Uterus (tissue), 4 donors: ENCODE measurements around the gene PSMB1. TPM values are rescaled to one million over a fixed set of nuclear protein-coding genes. Genes with fewer than 3 reads are reported as not detected.
"Not testable (repeated sequence)": the region's sequence is repeated elsewhere in the genome, so short reads cannot be mapped to it uniquely, and the experiment has no call there.

Experiments used
- DNase-seq, 2 donors: peaks; one replicate each; pipeline ENCODE4 v3.0.0-alpha.2; 2019 to 2020
- H3K27ac ChIP-seq, 2 donors: fragments of 200-600 bp; sonication (generic); 1 replicate in 1 of 2; 2 replicates in 1 of 2; pipeline ENCODE4 v1.5.1; 2016 to 2018
- H3K27me3 ChIP-seq, 2 donors: fragments of 200-600 bp; sonication (generic); one replicate each; pipeline ENCODE4 v1.5.1; 2018 to 2019; ENCODE audit warnings: control low read depth in 1 of 2
- H3K36me3 ChIP-seq, 2 donors: fragments of 200-600 bp; sonication (generic); one replicate each; pipeline ENCODE4 v1.5.1; 2019; ENCODE audit warnings: control low read depth in 1 of 2
- H3K4me1 ChIP-seq, 2 donors: fragments of 200-600 bp; sonication (generic); one replicate each; pipeline ENCODE4 v1.5.1; 2018 to 2019; ENCODE audit warnings: control low read depth in 1 of 2
- H3K4me3 ChIP-seq, 2 donors: fragments of 200-600 bp; sonication (generic); 1 replicate in 1 of 2; 2 replicates in 1 of 2; pipeline ENCODE4 v1.5.1; 2018 to 2019; ENCODE audit warnings: mild to moderate bottlenecking in 1 of 2
- H3K9me3 ChIP-seq, 2 donors: fragments of 200-600 bp; sonication (generic); one replicate each; pipeline ENCODE4 v1.5.1; 2019; ENCODE audit warnings: control low read depth in 1 of 2
- CTCF ChIP-seq, 4 experiments: fragments of 200-600 bp in 2 of 4; fragments of 450-650 bp in 2 of 4; sonication (generic) in 2 of 4; IDR thresholded peaks; one replicate each; pipeline ENCODE4 v1.5.1; 2016 to 2019; ENCODE audit warnings: antibody characterized with exemption in 4 of 4, mild to moderate bottlenecking in 2 of 4, moderate library complexity in 1 of 4
- POLR2A ChIP-seq, 2 donors: fragments of 450-650 bp; IDR thresholded peaks; one replicate each; pipeline ENCODE4 v1.6.1; 2016; ENCODE audit warnings: antibody characterized with exemption in 2 of 2, mild to moderate bottlenecking in 1 of 2, moderate library complexity in 1 of 2
- intact Hi-C: fragments of 100-400 bp; cut with DNase I; formaldehyde crosslinking; loops from one replicate; pipeline ENCODE4 v1.15.1; 2023; ENCODE audit warnings: low total_unique reads
- total RNA-seq, 4 donors: library from RNA; depleted of rRNA in 3 of 4; stranded (reverse); fragments of >200 nt in 3 of 4; gene quantifications; one replicate each; pipeline versions ENCODE4 v1.1.0 to v1.2.4, GENCODE V29; 2014 to 2023
- donor health status: DM: yes; HTN: yes; CAD: no.

The PSMB1 gene
- total RNA-seq, 4 donors from 2014 or later: 109 to 169 (median 144) TPM

- intact Hi-C loops: no loop called here
- no peak overlapping the region for H3K4me3 ChIP-seq
- peak in 1 of 2 donors; percentile 24 for DNase-seq
Measured at GRCh38 chr6:170516783-170517616, 36.1 kb downstream of the PSMB1 start.

DNA sequence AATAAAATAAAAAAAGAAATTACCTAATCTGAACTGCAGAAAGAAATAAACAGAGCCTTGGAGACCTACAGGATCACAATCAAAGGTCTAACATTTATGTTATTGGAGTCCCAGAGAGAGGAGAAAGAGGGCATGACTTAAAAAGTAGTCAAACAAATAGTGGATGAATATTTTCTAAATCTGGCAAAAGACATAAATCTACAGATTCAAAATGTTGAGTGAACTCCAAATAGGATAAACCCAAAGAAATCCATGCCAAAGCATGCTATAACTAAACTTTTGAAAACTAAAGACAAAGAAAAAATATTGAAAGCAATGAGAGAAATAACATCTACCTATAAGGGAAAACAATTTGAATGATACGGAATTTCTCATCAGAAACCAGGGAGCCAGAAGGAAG is 38.2 kb downstream of the PSMB1 start:
- no peaks in the 10 kb centered on the region for H3K27me3 ChIP-seq
- H3K4me1 ChIP-seq: no peaks in the 10 kb centered on the region
- no peaks in the 10 kb centered on the region for H3K9me3 ChIP-seq
- TF ChIP-seq POLR2A (IDR thresholded peaks at IDR 0.05): no peak
- no peak for TF ChIP-seq CTCF (IDR thresholded peaks at IDR 0.05)
- no peak for DNase-seq
- intact Hi-C loops: no loop called here
- H3K27ac ChIP-seq: no peak overlapping the region
- H3K4me3 ChIP-seq: no peak overlapping the region
- H3K36me3 ChIP-seq: no peaks in the 10 kb centered on the region

More at GRCh38 chr6:170516783-170517616, 36.1 kb downstream of the PSMB1 start:
- Histone ChIP-seq H3K4me1 (no peaks in the 10 kb centered on the region), H3K9me3 (no peaks in the 10 kb centered on the region), H3K27me3 (no peaks in the 10 kb centered on the region), H3K27ac (no peak overlapping the region), H3K36me3 (no peaks in the 10 kb centered on the region)
- no peak for TF ChIP-seq POLR2A (IDR thresholded peaks at IDR 0.05)
- peak; percentile 17 to 61 (median 56) for TF ChIP-seq CTCF (IDR thresholded peaks at IDR 0.05)

DNA sequence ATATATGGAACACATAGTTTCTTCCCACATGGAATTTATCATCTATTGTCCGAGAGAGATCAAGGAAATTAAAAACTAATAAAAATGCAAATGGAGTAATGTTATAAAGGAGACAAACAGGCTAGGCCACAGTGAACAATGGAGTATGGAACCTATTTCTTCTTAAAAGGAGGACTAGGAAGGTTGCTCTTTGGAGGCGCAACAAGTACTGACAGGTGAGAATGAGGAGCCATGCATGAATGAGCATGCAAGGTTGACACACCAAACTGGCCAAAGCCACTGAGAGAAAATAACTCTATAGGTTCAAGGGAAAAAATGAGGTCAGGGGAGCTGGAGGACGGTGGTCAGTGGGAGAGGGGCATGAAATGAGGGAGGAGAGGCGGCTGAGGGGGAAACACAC is 40.9 kb downstream of the PSMB1 start:
- Histone ChIP-seq H3K36me3 (no peaks in the 10 kb centered on the region), H3K27me3 (no peaks in the 10 kb centered on the region), H3K27ac (no peak overlapping the region), H3K9me3 (no peaks in the 10 kb centered on the region), H3K4me1 (no peaks in the 10 kb centered on the region), H3K4me3 (no peak overlapping the region)
- intact Hi-C loops: no loop called here
- no peak for DNase-seq
- no peak for TF ChIP-seq CTCF (IDR thresholded peaks at IDR 0.05)
- TF ChIP-seq POLR2A (IDR thresholded peaks at IDR 0.05): no peak

DNA sequence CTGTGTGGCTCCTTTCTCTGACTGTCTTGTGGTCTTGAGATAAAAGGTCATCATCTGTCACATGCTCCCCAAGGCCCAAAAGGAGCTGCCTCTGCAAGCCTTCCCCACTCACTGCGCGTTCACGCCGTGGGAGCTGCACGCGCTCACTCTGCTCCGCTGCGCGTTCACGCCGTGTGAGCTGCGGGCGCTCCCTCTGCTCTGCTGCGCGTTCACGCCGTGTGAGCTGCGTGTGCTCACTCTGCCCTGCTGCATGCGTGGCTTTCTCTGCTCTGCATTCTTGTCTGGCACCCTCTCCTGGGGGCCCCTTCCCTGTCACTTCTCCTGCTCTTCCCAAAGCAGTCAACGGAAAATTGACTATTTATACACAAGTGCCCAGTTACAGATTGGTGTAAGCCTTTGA is 42.5 kb downstream of the PSMB1 start:
- no peak overlapping the region for H3K4me3 ChIP-seq
- H3K27me3 ChIP-seq: no peaks in the 10 kb centered on the region
- no peaks in the 10 kb centered on the region for H3K36me3 ChIP-seq
- H3K9me3 ChIP-seq: no peaks in the 10 kb centered on the region
- TF ChIP-seq POLR2A (IDR thresholded peaks at IDR 0.05) (no peak), CTCF (IDR thresholded peaks at IDR 0.05) (no peak)
- intact Hi-C loops: no loop called here
- H3K27ac ChIP-seq: no peak overlapping the region
- no peak for DNase-seq
- no peaks in the 10 kb centered on the region for H3K4me1 ChIP-seq

- intact Hi-C loops: no loop called here
- H3K27me3 ChIP-seq: no peaks in the 10 kb centered on the region
Measured at GRCh38 chr6:170509723-170510018, 43.4 kb downstream of the PSMB1 start.

DNA sequence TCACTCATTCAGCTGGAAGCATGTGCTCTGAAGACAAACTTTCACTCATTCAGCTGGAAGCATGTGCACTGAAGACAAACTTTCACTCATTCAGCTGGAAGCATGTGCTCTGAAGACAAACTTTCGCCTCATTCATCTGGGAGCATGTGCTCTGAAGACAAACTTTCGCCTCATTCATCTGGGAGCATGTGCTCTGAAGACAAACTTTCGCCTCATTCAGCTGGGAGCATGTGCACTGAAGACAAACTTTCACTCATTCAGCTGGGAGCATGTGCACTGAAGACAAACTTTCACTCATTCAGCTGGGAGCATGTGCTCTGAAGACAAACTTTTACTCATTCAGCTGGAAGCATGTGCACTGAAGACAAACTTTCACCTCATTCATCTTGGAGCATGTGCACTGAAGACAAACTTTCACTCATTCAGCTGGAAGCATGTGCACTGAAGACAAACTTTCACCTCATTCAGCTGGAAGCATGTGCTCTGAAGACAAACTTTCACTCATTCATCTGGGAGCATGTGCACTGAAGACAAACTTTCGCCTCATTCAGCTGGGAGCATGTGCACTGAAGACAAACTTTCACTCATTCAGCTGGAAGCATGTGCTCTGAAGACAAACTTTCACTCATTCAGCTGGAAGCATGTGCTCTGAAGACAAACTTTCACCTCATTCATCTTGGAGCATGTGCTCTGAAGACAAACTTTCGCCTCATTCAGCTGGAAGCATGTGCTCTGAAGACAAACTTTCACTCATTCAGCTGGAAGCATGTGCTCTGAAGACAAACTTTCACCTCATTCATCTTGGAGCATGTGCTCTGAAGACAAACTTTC is 44.0 kb downstream of the PSMB1 start:
- H3K27ac ChIP-seq, H3K9me3 ChIP-seq, H3K27me3 ChIP-seq, H3K36me3 ChIP-seq, H3K4me1 ChIP-seq, H3K4me3 ChIP-seq, intact Hi-C loops, DNase-seq: not testable (repeated sequence)

More at GRCh38 chr6:170509723-170510018, 43.4 kb downstream of the PSMB1 start:
- Histone ChIP-seq H3K9me3 (no peaks in the 10 kb centered on the region), H3K4me1 (no peaks in the 10 kb centered on the region), H3K36me3 (no peaks in the 10 kb centered on the region), H3K27ac (no peak overlapping the region), H3K4me3 (no peak overlapping the region)
- TF ChIP-seq POLR2A (IDR thresholded peaks at IDR 0.05) (no peak), CTCF (IDR thresholded peaks at IDR 0.05) (no peak)
- DNase-seq: no peak

GRCh38 chr6:170508275-170508674 is 44.8 kb downstream of the PSMB1 start:
- H3K36me3 ChIP-seq, H3K27me3 ChIP-seq, H3K4me3 ChIP-seq, DNase-seq, intact Hi-C loops, H3K9me3 ChIP-seq, H3K4me1 ChIP-seq, H3K27ac ChIP-seq: not testable (repeated sequence)

GRCh38 chr6:170507728-170508127 is 45.4 kb downstream of the PSMB1 start:
- H3K4me3 ChIP-seq, H3K27ac ChIP-seq, H3K9me3 ChIP-seq, H3K4me1 ChIP-seq, H3K36me3 ChIP-seq, H3K27me3 ChIP-seq, intact Hi-C loops, DNase-seq: not testable (repeated sequence)
